Measurements from ENCODE around the gene TBRG4. TPM values are rescaled to one million over a fixed set of nuclear protein-coding genes. Genes with fewer than 3 reads are reported as not detected.
A peak's percentile ranks its signal among the peaks of the same experiment; 100 is the strongest.

TBRG4 gene
- total RNA-seq, 1 donor from 2014 or later, result 73.0 TPM

GRCh38 chr7:45092100-45092930 is 19.2 kb downstream of the TBRG4 start:
- Mint-ChIP-seq H3K27me3 (peaks cover 26% of the 10 kb centered on the region), H3K4me3 (ENCODE audit: low read depth) (no peak overlapping the region), H3K4me1 (ENCODE audit: low read depth) (no peaks in the 10 kb centered on the region), H3K36me3 (ENCODE audit: insufficient read depth) (no peaks in the 10 kb centered on the region), H3K9me3 (ENCODE audit: low read depth) (no peaks in the 10 kb centered on the region), H3K27ac (no peak overlapping the region)
- no peak for DNase-seq (ENCODE audit: low spot score, unreplicated experiment)
- no peak for TF ChIP-seq CTCF (IDR thresholded peaks at IDR 0.05; ENCODE audit: unreplicated experiment)

GRCh38 chr7:45089341-45089891 is 22.1 kb downstream of the TBRG4 start:
- no peaks in the 10 kb centered on the region for H3K9me3 Mint-ChIP-seq (ENCODE audit: low read depth)
- no peak overlapping the region for H3K27ac Mint-ChIP-seq
- peaks cover 31% of the 10 kb centered on the region for H3K27me3 Mint-ChIP-seq
- DNase-seq (ENCODE audit: low spot score, unreplicated experiment), result peak; percentile 67
- peak overlapping the region; percentile 73 for H3K4me3 Mint-ChIP-seq (ENCODE audit: low read depth)
- H3K36me3 Mint-ChIP-seq (ENCODE audit: insufficient read depth), result no peaks in the 10 kb centered on the region
- H3K4me1 Mint-ChIP-seq (ENCODE audit: low read depth), result no peaks in the 10 kb centered on the region
- no peak for TF ChIP-seq CTCF (IDR thresholded peaks at IDR 0.05; ENCODE audit: unreplicated experiment)

GRCh38 chr7:45088821-45089340 is 22.6 kb downstream of the TBRG4 start, which contains the start of gene NACAD:
Gene NACAD (minus strand): TSS chr7:45088969. CDS start chr7:45088894, 75 bp downstream.
- Mint-ChIP-seq H3K27ac (no peak within 1 kb of the TSS), H3K9me3 (ENCODE audit: low read depth) (no peaks in the 10 kb centered on the region), H3K27me3 (peaks cover 31% of the 10 kb centered on the region), H3K4me3 (ENCODE audit: low read depth) (peak within 1 kb of the TSS; percentile 73), H3K4me1 (ENCODE audit: low read depth) (no peaks in the 10 kb centered on the region), H3K36me3 (ENCODE audit: insufficient read depth) (no peaks in the 10 kb centered on the region)
- TF ChIP-seq CTCF (IDR thresholded peaks at IDR 0.05; ENCODE audit: unreplicated experiment), result no peak
- DNase-seq (ENCODE audit: low spot score, unreplicated experiment), result no peak

- Mint-ChIP-seq H3K27ac (no peak overlapping the region), H3K27me3 (peaks cover 31% of the 10 kb centered on the region), H3K9me3 (ENCODE audit: low read depth) (no peaks in the 10 kb centered on the region), H3K4me1 (ENCODE audit: low read depth) (no peaks in the 10 kb centered on the region), H3K36me3 (ENCODE audit: insufficient read depth) (no peaks in the 10 kb centered on the region), H3K4me3 (ENCODE audit: low read depth) (peak overlapping the region; percentile 65)
- TF ChIP-seq CTCF (IDR thresholded peaks at IDR 0.05; ENCODE audit: unreplicated experiment), result no peak
- no peak for DNase-seq (ENCODE audit: low spot score, unreplicated experiment)
Observed at GRCh38 chr7:45088146-45088701, 23.3 kb downstream of the TBRG4 start.
